Karpas-422 (cell line): ENCODE data around the gene ERLEC1. TPM values are rescaled to one million over a fixed set of nuclear protein-coding genes. Genes with fewer than 3 reads are reported as not detected.
"Not testable (repeated sequence)": the region's sequence is repeated elsewhere in the genome, so short reads cannot be mapped to it uniquely, and the experiment has no call there.

Experiments used
- DNase-seq: peaks from one replicate; pipeline ENCODE4 v3.0.0-alpha.2; 2015
- H2AFZ ChIP-seq: fragments of 200-600 bp; sonication (generic); 2 replicates; pipeline ENCODE4 v1.6.1; 2014; ENCODE audit warnings: antibody characterized with exemption, low read length, mixed read lengths
- H3K27ac ChIP-seq: fragments of 200-600 bp; sonication (generic); 2 replicates; pipeline ENCODE4 v1.5.1; 2014; ENCODE audit warnings: mild to moderate bottlenecking, low read length, moderate library complexity
- H3K27me3 ChIP-seq: fragments of 200-600 bp; sonication (generic); 2 replicates; pipeline ENCODE4 v1.6.1; 2014; ENCODE audit warnings: low read length, mixed read lengths
- H3K36me3 ChIP-seq: fragments of 200-600 bp; sonication (generic); 2 replicates; pipeline ENCODE4 v1.6.1; 2014; ENCODE audit warnings: low read length, mixed read lengths; ENCODE audit not compliant: insufficient read depth
- H3K4me1 ChIP-seq: fragments of 200-600 bp; sonication (generic); 2 replicates; pipeline ENCODE4 v1.6.1; 2014; ENCODE audit warnings: mild to moderate bottlenecking, low read length, mixed read lengths
- H3K4me2 ChIP-seq: fragments of 200-600 bp; sonication (generic); 2 replicates; pipeline ENCODE4 v1.6.1; 2014; ENCODE audit warnings: low read length, low read depth, mild to moderate bottlenecking; ENCODE audit not compliant: poor library complexity, severe bottlenecking
- H3K4me3 ChIP-seq: fragments of 200-600 bp; sonication (generic); 2 replicates; pipeline ENCODE4 v1.5.1; 2014; ENCODE audit warnings: mild to moderate bottlenecking, antibody characterized with exemption, low read length, mixed read lengths
- H3K79me2 ChIP-seq: fragments of 200-600 bp; sonication (generic); 2 replicates; pipeline ENCODE4 v1.6.1; 2014; ENCODE audit warnings: mild to moderate bottlenecking, low read length, mixed read lengths
- H3K9ac ChIP-seq: fragments of 200-600 bp; sonication (generic); 2 replicates; pipeline ENCODE4 v1.6.0; 2014; ENCODE audit warnings: low read length
- H3K9me2 ChIP-seq: fragments of 200-600 bp; sonication (generic), shearing (Covaris generic); replicated peaks from 2 replicates; pipeline ENCODE4 v1.6.0; 2014; ENCODE audit warnings: mild to moderate bottlenecking, low read length, moderate library complexity; ENCODE audit not compliant: insufficient read depth
- H3K9me3 ChIP-seq: fragments of 300-700, 200-600 bp; sonication (generic); 2 replicates; pipeline ENCODE4 v1.6.1; 2014; ENCODE audit warnings: low read length, mixed read lengths
- H4K20me1 ChIP-seq: fragments of 200-600 bp; sonication (generic); 2 replicates; pipeline ENCODE4 v1.6.1; 2014; ENCODE audit warnings: mild to moderate bottlenecking, antibody characterized with exemption, low read length, low read depth; ENCODE audit not compliant: insufficient read depth
- total RNA-seq: library from RNA; depleted of rRNA; stranded (reverse); fragments of >200 nt; shearing (Covaris generic); gene quantifications from 2 replicates; pipeline ENCODE4 v1.2.3, GENCODE V29; 2014; ENCODE audit warnings: low replicate concordance

Gene ERLEC1
- total RNA-seq, 1 experiment from 2014 or later, result 54.8 TPM

- H4K20me1 ChIP-seq, result no peaks in the 10 kb centered on the region
- H3K79me2 ChIP-seq, result no peaks in the 10 kb centered on the region
- H2AFZ ChIP-seq, result no peak overlapping the region
- peaks cover 3% of the 10 kb centered on the region; the same call in 1 of the 2 replicates for H3K36me3 ChIP-seq
- no peak for DNase-seq
- H3K4me3 ChIP-seq, result no peak overlapping the region
- no peak overlapping the region for H3K27ac ChIP-seq
- no peak overlapping the region for H3K4me2 ChIP-seq
- H3K27me3 ChIP-seq, result no peaks in the 10 kb centered on the region
- H3K9me3 ChIP-seq, result no peaks in the 10 kb centered on the region
- no peaks in the 10 kb centered on the region for H3K4me1 ChIP-seq
- no peaks in the 10 kb centered on the region for H3K9me2 ChIP-seq
- H3K9ac ChIP-seq, result no peak overlapping the region
These were observed 40.7 kb downstream of the ERLEC1 start for GRCh38 chr2:53827398-53828175.

- H3K9me2 ChIP-seq, result no peaks in the 10 kb centered on the region
- no peak overlapping the region for H2AFZ ChIP-seq
- no peaks in the 10 kb centered on the region for H3K9me3 ChIP-seq
- no peak overlapping the region for H3K4me2 ChIP-seq
- DNase-seq, result no peak
- no peak overlapping the region for H3K27ac ChIP-seq
- no peak overlapping the region for H3K9ac ChIP-seq
- no peaks in the 10 kb centered on the region for H4K20me1 ChIP-seq
- no peaks in the 10 kb centered on the region for H3K4me1 ChIP-seq
- no peak overlapping the region for H3K4me3 ChIP-seq
- H3K36me3 ChIP-seq, result no peaks in the 10 kb centered on the region
- no peaks in the 10 kb centered on the region for H3K27me3 ChIP-seq
- H3K79me2 ChIP-seq, result no peaks in the 10 kb centered on the region
These were observed 41.5 kb downstream of the ERLEC1 start for GRCh38 chr2:53828331-53828730.

GRCh38 chr2:53829273-53829979 is 42.6 kb downstream of the ERLEC1 start:
- Histone ChIP-seq H3K79me2 (no peaks in the 10 kb centered on the region), H4K20me1 (no peaks in the 10 kb centered on the region), H3K4me2 (no peak overlapping the region), H2AFZ (no peak overlapping the region), H3K4me1 (no peaks in the 10 kb centered on the region), H3K36me3 (no peaks in the 10 kb centered on the region), H3K9me3 (no peaks in the 10 kb centered on the region), H3K4me3 (no peak overlapping the region), H3K9me2 (no peaks in the 10 kb centered on the region), H3K27me3 (no peaks in the 10 kb centered on the region), H3K27ac (no peak overlapping the region), H3K9ac (no peak overlapping the region)
- DNase-seq, result no peak

GRCh38 chr2:53829980-53830290 is 43.1 kb downstream of the ERLEC1 start:
- H3K4me1 ChIP-seq, H4K20me1 ChIP-seq, H2AFZ ChIP-seq, H3K79me2 ChIP-seq, H3K9me2 ChIP-seq, H3K4me2 ChIP-seq, H3K4me3 ChIP-seq, DNase-seq, H3K27ac ChIP-seq, H3K36me3 ChIP-seq, H3K9ac ChIP-seq, H3K27me3 ChIP-seq, H3K9me3 ChIP-seq: not testable (repeated sequence)

GRCh38 chr2:53840580-53840979 is 53.7 kb downstream of the ERLEC1 start:
- no peak for DNase-seq
- Histone ChIP-seq H4K20me1 (no peaks in the 10 kb centered on the region), H3K9ac (no peak overlapping the region), H3K36me3 (no peaks in the 10 kb centered on the region; the same call in 1 of the 2 replicates), H3K9me2 (no peaks in the 10 kb centered on the region), H3K4me1 (no peaks in the 10 kb centered on the region), H3K9me3 (no peaks in the 10 kb centered on the region), H3K4me3 (no peak overlapping the region), H3K4me2 (no peak overlapping the region), H2AFZ (no peak overlapping the region), H3K79me2 (no peaks in the 10 kb centered on the region), H3K27me3 (no peaks in the 10 kb centered on the region), H3K27ac (no peak overlapping the region)

GRCh38 chr2:53841651-53842050 is 54.8 kb downstream of the ERLEC1 start:
- not testable (repeated sequence) for H3K9me2 ChIP-seq

GRCh38 chr2:53842891-53843290 is 56.0 kb downstream of the ERLEC1 start:
- H3K4me3 ChIP-seq, result no peak overlapping the region
- H3K9me2 ChIP-seq, result no peaks in the 10 kb centered on the region
- no peak overlapping the region for H3K27ac ChIP-seq
- H2AFZ ChIP-seq, result no peak overlapping the region
- H3K9me3 ChIP-seq, result no peaks in the 10 kb centered on the region
- no peaks in the 10 kb centered on the region for H4K20me1 ChIP-seq
- DNase-seq, result no peak
- no peaks in the 10 kb centered on the region; the same call in 1 of the 2 replicates for H3K36me3 ChIP-seq
- no peaks in the 10 kb centered on the region for H3K4me1 ChIP-seq
- no peak overlapping the region for H3K4me2 ChIP-seq
- H3K9ac ChIP-seq, result no peak overlapping the region
- no peaks in the 10 kb centered on the region for H3K27me3 ChIP-seq
- H3K79me2 ChIP-seq, result no peaks in the 10 kb centered on the region

More at GRCh38 chr2:53841651-53842050, 54.8 kb downstream of the ERLEC1 start:
- not testable (repeated sequence) for H3K4me1 ChIP-seq, H4K20me1 ChIP-seq, H3K27me3 ChIP-seq, H3K36me3 ChIP-seq, H3K79me2 ChIP-seq, H3K4me2 ChIP-seq, H3K27ac ChIP-seq, H3K9me3 ChIP-seq, DNase-seq, H3K9ac ChIP-seq, H2AFZ ChIP-seq, H3K4me3 ChIP-seq

DNA sequence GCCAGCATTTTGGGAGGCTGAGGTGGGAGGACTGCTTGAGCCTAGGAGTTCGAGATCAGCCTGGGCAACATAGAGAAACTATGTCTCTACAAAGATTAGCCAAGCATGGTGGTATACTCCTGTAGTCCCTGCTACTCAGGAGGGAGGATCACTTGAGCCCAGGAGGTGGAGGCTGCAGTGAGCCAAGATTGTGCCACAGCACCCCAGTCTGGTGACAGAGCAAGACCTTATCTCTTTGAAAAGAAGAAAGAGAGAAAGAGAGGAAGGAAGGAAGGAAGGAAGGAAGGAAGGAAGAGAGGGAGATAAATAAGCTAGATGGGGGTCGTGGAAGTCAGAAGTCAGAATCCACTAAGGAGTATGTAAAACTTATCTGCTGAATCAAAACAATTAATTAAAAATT is 56.8 kb downstream of the ERLEC1 start:
- Histone ChIP-seq H3K4me2 (no peak overlapping the region), H3K9ac (no peak overlapping the region), H3K4me1 (no peaks in the 10 kb centered on the region), H3K9me3 (no peaks in the 10 kb centered on the region), H4K20me1 (no peaks in the 10 kb centered on the region), H3K27ac (no peak overlapping the region), H2AFZ (no peak overlapping the region), H3K79me2 (no peaks in the 10 kb centered on the region), H3K27me3 (no peaks in the 10 kb centered on the region), H3K4me3 (no peak overlapping the region), H3K9me2 (no peaks in the 10 kb centered on the region), H3K36me3 (peaks cover under 1% of the 10 kb centered on the region; the same call in 1 of the 2 replicates)
- no peak for DNase-seq
